MM.1S (cell line): ENCODE data around the gene KLC1.

ENCODE experiments used
- DNase-seq: peaks from one replicate; pipeline ENCODE4 v3.0.0-alpha.2; 2015
- H2AFZ ChIP-seq: fragments of 300-600 bp; sonication (generic); 2 replicates; pipeline ENCODE4 v1.6.0; 2016; ENCODE audit warnings: antibody characterized with exemption, low read length
- H3F3A ChIP-seq: fragments of 300-600 bp; sonication (generic); 2 replicates; pipeline ENCODE4 v1.6.1; 2016; ENCODE audit warnings: mild to moderate bottlenecking, antibody characterized with exemption, low read length, moderate library complexity, mixed read lengths; ENCODE audit not compliant: insufficient read depth
- H3K27ac ChIP-seq: fragments of 300-600 bp; sonication (generic); 2 replicates; pipeline ENCODE4 v1.5.1; 2016; ENCODE audit warnings: mild to moderate bottlenecking, low read length
- H3K27me3 ChIP-seq: fragments of 300-600 bp; sonication (generic); replicated peaks from 2 replicates; pipeline ENCODE4 v1.6.0; 2016; ENCODE audit warnings: low read length; ENCODE audit not compliant: insufficient read depth
- H3K36me3 ChIP-seq: fragments of 300-600 bp; sonication (generic); replicated peaks from 2 replicates; pipeline ENCODE4 v1.6.1; 2016; ENCODE audit warnings: mild to moderate bottlenecking, low read length, mixed read lengths; ENCODE audit not compliant: insufficient read depth
- H3K4me1 ChIP-seq: fragments of 300-600 bp; sonication (generic); 2 replicates; pipeline ENCODE4 v1.6.1; 2016; ENCODE audit warnings: low read length, mixed read lengths
- H3K4me2 ChIP-seq: fragments of 300-600 bp; sonication (generic); 2 replicates; pipeline ENCODE4 v1.6.0; 2016; ENCODE audit warnings: low read depth, low read length
- H3K4me3 ChIP-seq: fragments of 300-600 bp; sonication (generic); 2 replicates; pipeline ENCODE4 v1.5.1; 2016; ENCODE audit warnings: low read length, mixed read lengths
- H3K79me2 ChIP-seq: fragments of 300-600 bp; sonication (generic); 2 replicates; pipeline ENCODE4 v1.6.1; 2016; ENCODE audit warnings: mixed run types, low read length, mixed read lengths
- H3K9ac ChIP-seq: fragments of 300-600 bp; sonication (generic); 2 replicates; pipeline ENCODE4 v1.6.1; 2016; ENCODE audit warnings: low read length, mixed read lengths
- H3K9me2 ChIP-seq: fragments of 300-600 bp; sonication (generic); replicated peaks from 2 replicates; pipeline ENCODE4 v1.6.1; 2016; ENCODE audit warnings: mild to moderate bottlenecking, low read length, mixed read lengths; ENCODE audit not compliant: insufficient read depth
- H3K9me3 ChIP-seq: fragments of 300-600 bp; sonication (generic); replicated peaks from 2 replicates; pipeline ENCODE4 v1.6.1; 2016; ENCODE audit warnings: mild to moderate bottlenecking, low read length, mixed read lengths; ENCODE audit not compliant: insufficient read depth
- H4K20me1 ChIP-seq: fragments of 300-600 bp; sonication (generic); 2 replicates; pipeline ENCODE4 v1.6.1; 2016; ENCODE audit warnings: mild to moderate bottlenecking, low read length, moderate library complexity, mixed read lengths; ENCODE audit not compliant: insufficient read depth
- CTCF ChIP-seq: fragments of 300-600 bp; sonication (generic); IDR thresholded peaks from 2 replicates; pipeline ENCODE4 v1.5.1; 2016; ENCODE audit warnings: antibody characterized with exemption, low read length, mixed read lengths
- EZH2 ChIP-seq: fragments of 300-600 bp; sonication (generic); optimal IDR thresholded peaks from 2 replicates; pipeline ENCODE3; 2017; ENCODE audit warnings: low read depth, mild to moderate bottlenecking, antibody characterized with exemption, low read length, mixed read lengths
- EZH2phosphoT487 ChIP-seq: fragments of 300-600 bp; sonication (generic); IDR thresholded peaks from 2 replicates; pipeline ENCODE4 v1.6.1; 2018; ENCODE audit warnings: antibody characterized with exemption, low read length

The KLC1 gene

GRCh38 chr14:103712633-103713247 lies 83.7 kb downstream of the KLC1 start:
- H3K79me2 ChIP-seq: peaks cover 24% of the 10 kb centered on the region
- H3F3A ChIP-seq: no peaks in the 10 kb centered on the region
- H4K20me1 ChIP-seq: no peaks in the 10 kb centered on the region
- no peaks in the 10 kb centered on the region for H3K27me3 ChIP-seq
- no peak overlapping the region for H3K4me2 ChIP-seq
- H3K4me3 ChIP-seq: no peak overlapping the region
- no peaks in the 10 kb centered on the region for H3K4me1 ChIP-seq
- H3K9ac ChIP-seq: no peak overlapping the region
- no peak overlapping the region for H3K27ac ChIP-seq
- H3K9me3 ChIP-seq: no peaks in the 10 kb centered on the region
- no peak for DNase-seq
- H3K36me3 ChIP-seq: no peaks in the 10 kb centered on the region
- H2AFZ ChIP-seq: no peak overlapping the region
- TF ChIP-seq CTCF: no peak
- no peak for TF ChIP-seq EZH2phosphoT487
- TF ChIP-seq EZH2: no peak
- H3K9me2 ChIP-seq: no peaks in the 10 kb centered on the region

GRCh38 chr14:103713304-103714062 lies 84.5 kb downstream of the KLC1 start:
- H3K36me3 ChIP-seq: no peaks in the 10 kb centered on the region
- no peak overlapping the region for H3K27ac ChIP-seq
- H3K27me3 ChIP-seq: no peaks in the 10 kb centered on the region
- H3K4me2 ChIP-seq: no peak overlapping the region
- no peak for DNase-seq
- H3K9ac ChIP-seq: no peak overlapping the region
- H3K79me2 ChIP-seq: peaks cover 29% of the 10 kb centered on the region
- H3K9me2 ChIP-seq: no peaks in the 10 kb centered on the region
- H3K4me1 ChIP-seq: no peaks in the 10 kb centered on the region
- H3K4me3 ChIP-seq: no peak overlapping the region
- TF ChIP-seq EZH2phosphoT487 (no peak), CTCF (no peak), EZH2 (no peak)
- H3K9me3 ChIP-seq: no peaks in the 10 kb centered on the region
- no peaks in the 10 kb centered on the region for H3F3A ChIP-seq
- no peak overlapping the region for H2AFZ ChIP-seq
- H4K20me1 ChIP-seq: no peaks in the 10 kb centered on the region

GRCh38 chr14:103714063-103714724 lies 85.2 kb downstream of the KLC1 start:
- DNase-seq: no peak
- Histone ChIP-seq H3K9me3 (no peaks in the 10 kb centered on the region), H3K36me3 (no peaks in the 10 kb centered on the region), H3K4me1 (no peaks in the 10 kb centered on the region), H4K20me1 (no peaks in the 10 kb centered on the region), H3K4me2 (peak overlapping the region; percentile 34; the same call in 1 of the 2 replicates), H3K27me3 (no peaks in the 10 kb centered on the region), H2AFZ (no peak overlapping the region), H3K27ac (no peak overlapping the region), H3K9me2 (no peaks in the 10 kb centered on the region), H3K79me2 (peaks cover 29% of the 10 kb centered on the region), H3K4me3 (peak overlapping the region; percentile 41; the same call in 1 of the 2 replicates), H3F3A (no peaks in the 10 kb centered on the region), H3K9ac (peak overlapping the region; percentile 66; the same call in 1 of the 2 replicates)
- no peak for TF ChIP-seq EZH2
- TF ChIP-seq EZH2phosphoT487: no peak
- no peak for TF ChIP-seq CTCF
